Heart left ventricle (tissue), 13 donors: Measurements from ENCODE around the gene SORBS2.

Source experiments
- CTCF ChIP-seq, 12 donors: fragments of 200-600 bp; sonication (generic) in 4 of 12; IDR thresholded peaks; one replicate each; pipeline versions ENCODE4 v1.5.0 to v1.8.0; 2018 to 2022; ENCODE audit warnings: antibody characterized with exemption in 12 of 12, mild to moderate bottlenecking in 5 of 12
- POLR2A ChIP-seq, 2 donors: fragments of 450-650 bp; IDR thresholded peaks; one replicate each; pipeline ENCODE4 v1.6.1; 2017; ENCODE audit warnings: antibody characterized with exemption in 2 of 2, mild to moderate bottlenecking in 2 of 2, moderate library complexity in 2 of 2
- donor health status: ischemic (EF 13 %, LVEDD 7.1; RV severe dilation, severe dysfunction).
- donor health status: DM: no; HTN: yes; CAD: no.
- donor health status: DM: no; HTN: no; CAD: no.
- donor health status: ischemic (EF 25% LVEDD 6.9; RV normal size, moderate dysfunction).
- donor health status: ischemic (EF 25% LVEDD 5.7; RV mildly dilated, moderate dysfunction).
- donor health status: ischemic (EF 35%, LVEDD 5.7; RV mildly dilated, moderate dysfunction).
- donor health status: nonischemic (EF 11% LVEDD 7.7; RV severe dilation, severe dysfunction).
- donor health status: DM: yes; HTN: yes; CAD: no.
- donor health status: PGD.
- donor health status: ischemic (EF 29% LVEDD 5.4; RV normal size, mild dysfunction).
- donor health status: nonischemic (EF 23%, LVEDD 6.1; RV moderate dilation, normal function).

GRCh38 chr4:185773419-185773818, 38.6 kb downstream of the SORBS2 start:
- TF ChIP-seq CTCF (IDR thresholded peaks at IDR 0.05) (peak in 2 of 12 donors; percentile 10 to 17), POLR2A (IDR thresholded peaks at IDR 0.05) (peak in 1 of 2 donors; percentile 71)
